PC-9 (cell line): Measurements from ENCODE around the gene A4GALT. TPM values are rescaled to one million over a fixed set of nuclear protein-coding genes. Genes with fewer than 3 reads are reported as not detected.

Experiments used
- BruUV-seq: library from RNA; stranded (reverse); fragments of 400-500 nt; replicated peaks from 2 replicates; lab custom pipeline; 2021; lab: Mats Ljungman, UMichigan
- CTCF ChIA-PET: fragments of 300-600 bp; sonication (Branson Sonifier 250); formaldehyde crosslinking; loops from one replicate; lab custom pipeline; 2022; ENCODE audit warnings: antibody characterized with exemption; lab: Charles Lee
- POLR2A ChIA-PET: fragments of 300-600 bp; sonication (Branson Sonifier 250); formaldehyde crosslinking; loops from one replicate; lab custom pipeline; 2022; ENCODE audit warnings: antibody characterized with exemption; ENCODE audit not compliant: unreplicated experiment; lab: Charles Lee
- DNase-seq, 2 experiments: peaks; one replicate each; pipeline versions ENCODE4 v3.0.0 to v3.0.0-alpha.2; 2015 to 2022; ENCODE audit warnings: mixed read lengths in 1 of 2
- H2AFZ ChIP-seq: fragments of 200-600 bp; sonication (generic); 2 replicates; pipeline ENCODE4 v1.8.1; 2017; ENCODE audit warnings: antibody characterized with exemption
- H3F3A ChIP-seq: fragments of 200-600 bp; sonication (generic); 2 replicates; pipeline ENCODE4 v1.8.1; 2017; ENCODE audit warnings: antibody characterized with exemption, mild to moderate bottlenecking, low read depth; ENCODE audit not compliant: insufficient read depth
- H3K27ac ChIP-seq: fragments of 200-600 bp; sonication (generic); 2 replicates; pipeline ENCODE4 v1.6.1; 2016; ENCODE audit warnings: mixed run types
- H3K27me3 ChIP-seq: fragments of 200-600 bp; sonication (generic); 2 replicates; pipeline ENCODE4 v1.6.1; 2016; ENCODE audit warnings: low read depth, mixed run types; ENCODE audit not compliant: insufficient read depth
- H3K36me3 ChIP-seq: fragments of 200-600 bp; sonication (generic); 2 replicates; pipeline ENCODE4 v1.6.1; 2016; ENCODE audit warnings: low read depth, mixed run types
- H3K4me1 ChIP-seq: fragments of 200-600 bp; sonication (generic); replicated peaks from 2 replicates; pipeline ENCODE4 v1.6.1; 2016; ENCODE audit warnings: mixed run types; ENCODE audit not compliant: insufficient read depth
- H3K4me2 ChIP-seq: fragments of 200-600 bp; sonication (generic); 2 replicates; pipeline ENCODE4 v1.6.1; 2017; ENCODE audit warnings: mixed run types
- H3K4me3 ChIP-seq: fragments of 200-600 bp; sonication (generic); 2 replicates; pipeline ENCODE4 v1.6.1; 2016; ENCODE audit warnings: mixed run types
- H3K79me2 ChIP-seq: fragments of 200-600 bp; sonication (generic); 2 replicates; pipeline ENCODE4 v1.6.1; 2017; ENCODE audit warnings: low read depth, mixed run types
- H3K9me2 ChIP-seq: fragments of 200-600 bp; sonication (generic); 2 replicates; pipeline ENCODE4 v1.8.1; 2017; ENCODE audit warnings: mild to moderate bottlenecking; ENCODE audit not compliant: insufficient read depth
- H3K9me3 ChIP-seq: fragments of 200-600 bp; sonication (generic); 2 replicates; pipeline ENCODE4 v1.8.1; 2016; ENCODE audit warnings: low read depth; ENCODE audit not compliant: insufficient read depth
- H4K20me1 ChIP-seq: fragments of 200-600 bp; sonication (generic); 2 replicates; pipeline ENCODE4 v1.8.1; 2017; ENCODE audit not compliant: insufficient read depth
- CTCF ChIP-seq: fragments of 200-600 bp; sonication (generic); conservative IDR thresholded peaks from 2 replicates; pipeline ENCODE4 v1.6.1; 2017; ENCODE audit warnings: mixed run types, antibody characterized with exemption, mild to moderate bottlenecking, moderate library complexity
- EZH2 ChIP-seq: fragments of 200-600 bp; sonication (generic); IDR thresholded peaks from 2 replicates; pipeline ENCODE4 v1.8.0; 2017; ENCODE audit warnings: antibody characterized with exemption, low read depth
- intact Hi-C: fragments of 100-400 bp; cut with micrococcal nuclease; formaldehyde crosslinking; loops from one replicate; pipeline ENCODE4 v1.10.0; 2022; ENCODE audit not compliant: unreplicated experiment
- total RNA-seq: library from RNA; stranded (reverse); gene quantifications from 2 replicates; pipeline ENCODE4 v1.2.3, GENCODE V29; 2021

A4GALT gene
- total RNA-seq, 1 experiment from 2014 or later = 17.1 TPM

DNA sequence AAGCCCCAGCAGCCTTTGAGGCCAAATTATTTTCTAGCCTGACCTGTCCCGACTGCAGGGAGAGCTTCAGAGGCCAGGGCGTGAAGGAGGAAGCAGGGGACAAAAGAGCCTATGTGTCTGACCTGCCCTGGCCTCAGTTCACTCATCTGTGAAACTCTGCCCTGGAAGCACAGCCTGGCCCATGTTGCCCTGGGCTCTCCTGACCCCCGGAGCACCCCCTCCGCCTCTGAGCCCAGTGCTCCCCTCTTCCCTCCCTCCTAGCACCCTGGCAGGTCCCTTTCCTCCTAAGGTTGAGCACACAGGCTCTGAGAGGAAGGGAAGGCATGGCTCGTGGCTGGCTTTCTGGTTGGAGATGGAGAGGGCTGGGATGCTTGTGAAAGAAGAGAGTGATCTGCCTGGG, 3.4 kb upstream of the A4GALT start:
- H3K4me1 ChIP-seq = peaks cover 34% of the 10 kb centered on the region
- no peak overlapping the region for H3K27ac ChIP-seq
- BruUV-seq = no TSS peak
- H3K36me3 ChIP-seq = no peaks in the 10 kb centered on the region
- no peaks in the 10 kb centered on the region for H3K79me2 ChIP-seq
- no peaks in the 10 kb centered on the region for H4K20me1 ChIP-seq
- no peak overlapping the region for H3K4me2 ChIP-seq
- no peak for TF ChIP-seq EZH2
- TF ChIP-seq CTCF = no peak
- peaks cover 23% of the 10 kb centered on the region for H3K27me3 ChIP-seq
- H3K9me3 ChIP-seq = no peaks in the 10 kb centered on the region
- no peak overlapping the region for H2AFZ ChIP-seq
- H3K9me2 ChIP-seq = no peaks in the 10 kb centered on the region
- no peak for DNase-seq
- ChIA-PET POLR2A (no interaction called here), CTCF (no interaction called here)
- no peak overlapping the region for H3K4me3 ChIP-seq
- peaks cover 32% of the 10 kb centered on the region for H3F3A ChIP-seq
- intact Hi-C loops = no loop called here

DNA sequence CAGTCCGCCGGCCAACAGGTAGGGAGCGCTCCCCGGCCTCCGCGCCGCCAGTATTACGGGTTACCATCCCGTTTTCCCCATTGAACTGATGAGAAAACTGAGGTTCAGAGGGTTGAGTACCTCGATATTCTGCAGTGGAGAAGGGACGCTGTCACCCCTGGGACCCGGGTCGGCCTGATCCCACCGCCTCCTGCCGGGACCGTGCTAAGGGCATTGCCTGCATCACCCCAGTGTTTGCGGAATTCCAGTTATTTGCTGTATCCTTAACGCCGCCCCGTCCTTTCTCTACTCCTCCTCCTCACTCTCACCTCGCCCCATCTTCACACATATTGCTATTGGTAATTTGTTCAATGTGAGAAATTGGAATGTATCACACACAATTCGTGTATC, 370 bp upstream of the A4GALT start:
- H3F3A ChIP-seq = peaks cover 21% of the 10 kb centered on the region; the same call in 1 of the 2 replicates
- H3K79me2 ChIP-seq = no peaks in the 10 kb centered on the region
- peaks cover 22% of the 10 kb centered on the region for H3K4me1 ChIP-seq
- ChIA-PET POLR2A (no interaction called here), CTCF (no interaction called here)
- H3K27me3 ChIP-seq = peaks cover 23% of the 10 kb centered on the region
- no peaks in the 10 kb centered on the region for H3K9me3 ChIP-seq
- H3K4me3 ChIP-seq = peak overlapping the region; percentile 65; the same call in 1 of the 2 replicates
- H3K4me2 ChIP-seq = peak overlapping the region; percentile 76
- BruUV-seq = no TSS peak
- no peaks in the 10 kb centered on the region for H4K20me1 ChIP-seq
- H3K9me2 ChIP-seq = no peaks in the 10 kb centered on the region
- H3K36me3 ChIP-seq = no peaks in the 10 kb centered on the region
- intact Hi-C loops = no loop called here
- H2AFZ ChIP-seq = peak overlapping the region; percentile 75
- DNase-seq = no peak
- no peak overlapping the region for H3K27ac ChIP-seq
- TF ChIP-seq CTCF (no peak), EZH2 (0 out of 2 replicates have a peak, but pooled peaks have one; percentile 92)

DNA sequence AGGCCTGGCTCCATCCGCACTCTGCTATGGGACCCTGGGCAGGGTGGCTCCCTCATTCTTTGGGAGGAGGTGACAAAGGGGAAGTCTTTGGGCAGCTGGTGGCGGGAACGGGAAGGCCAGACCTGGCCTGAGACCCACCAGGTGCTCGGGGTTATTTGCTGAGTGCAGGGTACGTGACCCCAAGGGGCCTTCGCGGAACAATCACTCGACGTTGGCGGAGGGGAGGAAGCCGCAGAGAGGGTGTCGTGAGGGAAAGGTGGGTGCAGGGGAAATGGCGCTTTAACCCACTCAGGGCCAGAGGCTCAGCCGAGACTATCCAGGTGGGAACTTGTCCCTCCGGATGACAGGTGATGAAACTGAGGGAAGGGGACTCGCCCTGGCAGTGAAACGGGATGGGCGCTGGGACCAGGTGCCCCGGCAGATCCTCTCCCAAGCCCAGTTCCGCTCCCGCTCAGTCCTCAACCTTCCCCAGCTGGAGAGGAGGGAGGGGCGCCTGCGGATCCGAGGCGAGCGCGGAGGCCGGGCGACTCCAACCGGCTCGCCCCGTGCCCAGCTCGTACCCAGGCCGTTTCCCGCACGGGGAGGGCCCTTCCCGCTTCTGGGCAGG, 911 bp downstream of the A4GALT start:
- Histone ChIP-seq H3K79me2 (no peaks in the 10 kb centered on the region), H3F3A (peaks cover 21% of the 10 kb centered on the region; the same call in 1 of the 2 replicates), H2AFZ (peak overlapping the region; percentile 77), H3K27ac (no peak overlapping the region), H3K9me3 (no peaks in the 10 kb centered on the region), H3K4me1 (peaks cover 14% of the 10 kb centered on the region; the same call in 1 of the 2 replicates), H3K27me3 (peaks cover 23% of the 10 kb centered on the region), H3K36me3 (no peaks in the 10 kb centered on the region), H3K4me2 (peak overlapping the region; percentile 76), H4K20me1 (no peaks in the 10 kb centered on the region), H3K4me3 (peak overlapping the region; percentile 65), H3K9me2 (no peaks in the 10 kb centered on the region)
- BruUV-seq = TSS peak; percentile 58
- ChIA-PET POLR2A (interaction anchor here (0.6 kb wide), 1 partner anchor 40 kb away, joined by 4 read pairs; no protein-coding TSS in a partner anchor), CTCF (no interaction called here)
- TF ChIP-seq EZH2 = no peak
- TF ChIP-seq CTCF = no peak
- no peak for DNase-seq
- intact Hi-C loops = no loop called here
